OCI-LY3 (cell line): ENCODE measurements around the gene PGLYRP3.
"Not testable (repeated sequence)": the region's sequence is repeated elsewhere in the genome, so short reads cannot be mapped to it uniquely, and the experiment has no call there.

ENCODE experiments used
- H2AFZ ChIP-seq: fragments of 200-600, 300-600 bp; shearing (Covaris generic); 2 replicates; pipeline ENCODE4 v1.6.0; 2014; ENCODE audit warnings: antibody characterized with exemption, low read depth, low read length
- H3K27ac ChIP-seq: fragments of 200-600, 300-600 bp; sonication (generic); 2 replicates; pipeline ENCODE4 v1.5.1; 2014; ENCODE audit warnings: mild to moderate bottlenecking, low read length, moderate library complexity, mixed read lengths
- H3K27me3 ChIP-seq: fragments of 200-600, 300-600 bp; sonication (generic); 2 replicates; pipeline ENCODE4 v1.6.1; 2014; ENCODE audit warnings: low read depth, low read length, mixed read lengths
- H3K36me3 ChIP-seq: fragments of 200-600, 300-600 bp; sonication (generic); replicated peaks from 2 replicates; pipeline ENCODE3; 2014; ENCODE audit warnings: low read depth, low read length, mixed read lengths
- H3K4me1 ChIP-seq: fragments of 300-600, 200-600 bp; sonication (generic); 2 replicates; pipeline ENCODE4 v1.6.1; 2014; ENCODE audit warnings: low read length, mixed read lengths
- H3K4me2 ChIP-seq: fragments of 200-600, 300-600 bp; sonication (generic); 2 replicates; pipeline ENCODE4 v1.6.1; 2014; ENCODE audit warnings: low read length, mixed read lengths
- H3K4me3 ChIP-seq: fragments of 300-600, 200-600 bp; sonication (generic); 2 replicates; pipeline ENCODE4 v1.5.1; 2014; ENCODE audit warnings: antibody characterized with exemption, mild to moderate bottlenecking, low read length, moderate library complexity
- H3K79me2 ChIP-seq: fragments of 300-600, 200-600 bp; shearing (Covaris generic); 2 replicates; pipeline ENCODE4 v1.6.1; 2014; ENCODE audit warnings: mild to moderate bottlenecking, low read length, mixed read lengths
- H3K9ac ChIP-seq: fragments of 300-600, 200-600 bp; shearing (Covaris generic); 2 replicates; pipeline ENCODE4 v1.6.0; 2014; ENCODE audit warnings: mild to moderate bottlenecking, low read length, moderate library complexity
- H3K9me3 ChIP-seq: fragments of 200-600, 300-600 bp; shearing (Covaris generic); 2 replicates; pipeline ENCODE4 v1.6.1; 2014; ENCODE audit warnings: low read length, mixed read lengths; ENCODE audit not compliant: insufficient read depth
- H4K20me1 ChIP-seq: fragments of 200-600, 300-600 bp; sonication (generic); 2 replicates; pipeline ENCODE4 v1.6.1; 2016; ENCODE audit warnings: low read length, mixed read lengths; ENCODE audit not compliant: insufficient read depth
- EZH2phosphoT487 ChIP-seq: fragments of 200-600 bp; shearing (Covaris generic); IDR thresholded peaks from 2 replicates; pipeline ENCODE4 v1.6.1; 2018; ENCODE audit warnings: antibody characterized with exemption, mixed run types, low read depth
- TF ChIP-seq, protein P1 (sequence below): fragments of 200-600, 300-600 bp; sonication (generic); IDR thresholded peaks from 2 replicates; pipeline ENCODE4 v1.5.1; 2014; ENCODE audit warnings: antibody characterized with exemption, low read length, low read depth

The PGLYRP3 gene

DNA sequence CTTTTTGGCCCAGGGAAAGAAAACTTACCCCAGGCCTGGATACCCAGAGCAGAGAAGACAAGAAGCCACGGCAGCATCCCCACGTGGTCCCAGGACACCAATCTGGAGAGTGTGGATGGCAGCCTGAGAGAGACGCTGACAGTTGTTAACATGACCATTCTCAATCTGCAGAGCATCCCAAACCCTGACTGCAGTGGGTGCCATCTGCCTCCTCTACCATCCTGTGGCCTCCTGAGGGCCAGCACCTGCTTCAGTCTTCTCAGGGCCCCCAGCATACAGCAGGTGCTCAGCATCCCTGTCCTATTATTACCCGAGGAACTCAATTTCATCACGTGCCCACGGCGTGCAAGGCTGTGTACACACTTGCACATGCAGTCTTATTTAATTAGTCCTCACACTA is 35.1 kb upstream of the PGLYRP3 start:
- no peak overlapping the region for H3K27ac ChIP-seq
- H3K27me3 ChIP-seq = peaks cover 20% of the 10 kb centered on the region
- H3K9me3 ChIP-seq = no peaks in the 10 kb centered on the region
- H4K20me1 ChIP-seq = no peaks in the 10 kb centered on the region; the same call in 1 of the 2 replicates
- no peak overlapping the region for H3K4me3 ChIP-seq
- H2AFZ ChIP-seq = no peak overlapping the region
- peak overlapping the region; percentile 3; the same call in 1 of the 2 replicates for H3K4me2 ChIP-seq
- no peaks in the 10 kb centered on the region for H3K36me3 ChIP-seq
- no peak overlapping the region for H3K9ac ChIP-seq
- peaks cover 84% of the 10 kb centered on the region for H3K4me1 ChIP-seq
- no peak for TF ChIP-seq EZH2phosphoT487
- TF ChIP-seq, protein P1, sequence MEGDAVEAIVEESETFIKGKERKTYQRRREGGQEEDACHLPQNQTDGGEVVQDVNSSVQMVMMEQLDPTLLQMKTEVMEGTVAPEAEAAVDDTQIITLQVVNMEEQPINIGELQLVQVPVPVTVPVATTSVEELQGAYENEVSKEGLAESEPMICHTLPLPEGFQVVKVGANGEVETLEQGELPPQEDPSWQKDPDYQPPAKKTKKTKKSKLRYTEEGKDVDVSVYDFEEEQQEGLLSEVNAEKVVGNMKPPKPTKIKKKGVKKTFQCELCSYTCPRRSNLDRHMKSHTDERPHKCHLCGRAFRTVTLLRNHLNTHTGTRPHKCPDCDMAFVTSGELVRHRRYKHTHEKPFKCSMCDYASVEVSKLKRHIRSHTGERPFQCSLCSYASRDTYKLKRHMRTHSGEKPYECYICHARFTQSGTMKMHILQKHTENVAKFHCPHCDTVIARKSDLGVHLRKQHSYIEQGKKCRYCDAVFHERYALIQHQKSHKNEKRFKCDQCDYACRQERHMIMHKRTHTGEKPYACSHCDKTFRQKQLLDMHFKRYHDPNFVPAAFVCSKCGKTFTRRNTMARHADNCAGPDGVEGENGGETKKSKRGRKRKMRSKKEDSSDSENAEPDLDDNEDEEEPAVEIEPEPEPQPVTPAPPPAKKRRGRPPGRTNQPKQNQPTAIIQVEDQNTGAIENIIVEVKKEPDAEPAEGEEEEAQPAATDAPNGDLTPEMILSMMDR = no peak
- H3K79me2 ChIP-seq = no peaks in the 10 kb centered on the region

DNA sequence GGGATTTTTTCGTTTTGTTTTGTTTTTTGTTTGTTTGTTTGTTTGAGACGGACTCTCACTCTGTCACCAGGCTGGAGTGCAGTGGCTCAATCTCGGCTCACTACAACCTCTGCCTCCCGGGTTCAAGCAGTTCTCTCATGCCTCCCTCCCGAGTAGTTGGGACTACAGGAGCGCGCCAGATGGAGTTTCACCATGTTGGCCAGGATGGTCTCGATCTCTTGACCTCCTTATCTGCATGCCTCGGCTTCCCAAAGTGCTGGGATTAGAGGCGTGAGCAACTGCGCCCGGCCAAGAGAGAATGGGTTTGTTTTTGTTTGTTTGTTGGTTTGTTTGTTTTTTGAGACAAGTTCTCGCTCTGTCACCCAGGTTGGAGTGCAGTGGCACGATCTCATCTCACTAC is 34.3 kb upstream of the PGLYRP3 start:
- H3K9ac ChIP-seq, H3K79me2 ChIP-seq, H3K4me3 ChIP-seq, H3K36me3 ChIP-seq, H4K20me1 ChIP-seq, H2AFZ ChIP-seq, H3K9me3 ChIP-seq, H3K27ac ChIP-seq: not testable (repeated sequence)
- peaks cover 17% of the 10 kb centered on the region for H3K27me3 ChIP-seq
- H3K4me2 ChIP-seq = peak overlapping the region; percentile 86; the same call in 1 of the 2 replicates
- H3K4me1 ChIP-seq = peaks cover 83% of the 10 kb centered on the region

DNA sequence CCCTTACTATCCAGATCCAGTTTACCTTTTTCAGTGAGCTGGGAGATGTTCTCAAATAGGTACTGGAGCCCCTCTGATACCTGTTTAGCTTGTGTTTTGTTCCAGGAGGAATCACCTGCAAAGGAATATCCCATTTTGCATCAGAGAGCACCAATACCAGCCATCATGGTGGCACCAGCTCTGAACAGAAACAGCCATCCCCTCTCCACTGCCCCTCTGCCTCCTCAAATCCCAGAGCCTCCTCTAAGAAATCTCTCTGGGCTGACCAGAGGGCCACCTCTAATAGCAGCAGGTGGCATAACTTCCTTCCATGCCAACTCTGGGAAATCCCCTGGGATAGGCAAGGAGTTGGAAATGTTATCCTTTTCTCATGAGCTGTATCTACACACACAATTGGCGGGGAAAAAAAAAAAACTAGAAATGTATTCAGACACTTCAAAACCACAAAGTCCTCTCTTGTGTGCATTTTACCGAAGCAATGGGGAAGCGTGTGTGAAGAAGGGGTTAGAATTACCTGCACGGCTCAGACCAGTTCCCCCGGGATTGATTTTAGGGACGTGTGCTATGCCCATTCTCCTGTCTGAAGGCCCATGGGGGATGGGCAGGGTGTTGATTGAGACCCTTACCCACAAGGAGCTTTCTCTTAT is 33.4 kb upstream of the PGLYRP3 start:
- H2AFZ ChIP-seq = peak overlapping the region; percentile 18; the same call in 1 of the 2 replicates
- H3K79me2 ChIP-seq = no peaks in the 10 kb centered on the region
- H3K27me3 ChIP-seq = peaks cover 16% of the 10 kb centered on the region
- H3K4me3 ChIP-seq = peak overlapping the region; percentile 68
- H3K36me3 ChIP-seq = no peaks in the 10 kb centered on the region
- TF ChIP-seq EZH2phosphoT487 = no peak; the same call in 1 of the 2 replicates
- TF ChIP-seq, protein P1 = no peak
- H3K4me1 ChIP-seq = peaks cover 83% of the 10 kb centered on the region
- peak overlapping the region; percentile 86 for H3K4me2 ChIP-seq
- H3K9me3 ChIP-seq = no peaks in the 10 kb centered on the region
- H3K27ac ChIP-seq = peak overlapping the region; percentile 83
- no peaks in the 10 kb centered on the region for H4K20me1 ChIP-seq
- H3K9ac ChIP-seq = peak overlapping the region; percentile 55

DNA sequence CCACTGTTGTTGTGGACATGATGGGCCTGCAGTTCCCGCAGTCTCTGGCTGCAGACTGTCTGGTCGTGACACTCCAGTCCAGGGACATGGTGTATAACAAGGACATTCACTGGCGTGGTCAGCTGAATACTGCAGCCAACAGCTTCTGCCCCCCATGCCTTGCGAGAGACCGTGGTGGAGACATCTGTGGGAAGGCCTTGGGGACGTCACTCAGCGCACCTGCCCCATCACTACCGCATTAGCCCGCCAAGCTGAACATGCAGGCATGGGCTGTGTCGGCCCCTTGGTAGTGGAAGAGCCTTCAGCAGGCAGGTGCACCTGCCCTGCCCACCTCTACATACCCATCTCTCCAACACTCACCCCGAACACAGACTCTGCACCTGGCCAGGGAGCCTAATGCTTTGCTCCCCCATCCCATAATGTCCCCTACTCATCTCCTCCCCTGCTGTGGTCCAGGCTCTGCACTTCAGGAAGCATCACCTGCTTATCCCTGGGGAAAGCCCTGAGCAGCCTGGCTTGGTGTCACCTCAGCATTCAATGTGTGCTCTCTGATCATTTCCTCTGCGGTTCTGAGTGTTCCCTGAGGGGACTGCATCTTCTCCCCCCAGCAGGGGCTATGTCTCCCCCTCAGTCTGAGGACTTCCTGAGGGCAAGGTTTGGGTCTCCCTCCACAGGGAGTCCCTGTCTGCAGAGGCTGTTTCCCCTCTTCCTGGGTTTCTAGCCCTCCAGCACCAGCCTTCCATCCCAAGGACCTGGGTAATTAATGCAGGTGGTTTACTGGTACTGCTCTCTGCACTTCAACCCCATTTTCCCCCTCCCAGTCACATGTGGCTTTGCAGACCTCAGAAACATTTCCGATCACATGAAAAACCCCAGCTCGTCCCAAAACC is 32.7 kb upstream of the PGLYRP3 start:
- Histone ChIP-seq H3K27ac (peak overlapping the region; percentile 83), H3K4me3 (peak overlapping the region; percentile 68), H2AFZ (peak overlapping the region; percentile 18; the same call in 1 of the 2 replicates), H3K9me3 (no peaks in the 10 kb centered on the region), H3K9ac (peak overlapping the region; percentile 55), H3K79me2 (no peaks in the 10 kb centered on the region), H3K27me3 (peaks cover 10% of the 10 kb centered on the region; the same call in 1 of the 2 replicates), H3K4me2 (peak overlapping the region; percentile 86), H3K36me3 (no peaks in the 10 kb centered on the region), H3K4me1 (peaks cover 78% of the 10 kb centered on the region), H4K20me1 (no peaks in the 10 kb centered on the region)
- TF ChIP-seq, protein P1 = no peak
- no peak; the same call in 1 of the 2 replicates for TF ChIP-seq EZH2phosphoT487
